UCSD-AML1 (cell line): ENCODE results near the gene RAPGEF1.

ENCODE experiments used
- DNase-seq: peaks from one replicate; lab custom pipeline; 2025; ENCODE audit not compliant: unreplicated experiment; lab: John Stamatoyannopoulos, UW

RAPGEF1 gene

DNA sequence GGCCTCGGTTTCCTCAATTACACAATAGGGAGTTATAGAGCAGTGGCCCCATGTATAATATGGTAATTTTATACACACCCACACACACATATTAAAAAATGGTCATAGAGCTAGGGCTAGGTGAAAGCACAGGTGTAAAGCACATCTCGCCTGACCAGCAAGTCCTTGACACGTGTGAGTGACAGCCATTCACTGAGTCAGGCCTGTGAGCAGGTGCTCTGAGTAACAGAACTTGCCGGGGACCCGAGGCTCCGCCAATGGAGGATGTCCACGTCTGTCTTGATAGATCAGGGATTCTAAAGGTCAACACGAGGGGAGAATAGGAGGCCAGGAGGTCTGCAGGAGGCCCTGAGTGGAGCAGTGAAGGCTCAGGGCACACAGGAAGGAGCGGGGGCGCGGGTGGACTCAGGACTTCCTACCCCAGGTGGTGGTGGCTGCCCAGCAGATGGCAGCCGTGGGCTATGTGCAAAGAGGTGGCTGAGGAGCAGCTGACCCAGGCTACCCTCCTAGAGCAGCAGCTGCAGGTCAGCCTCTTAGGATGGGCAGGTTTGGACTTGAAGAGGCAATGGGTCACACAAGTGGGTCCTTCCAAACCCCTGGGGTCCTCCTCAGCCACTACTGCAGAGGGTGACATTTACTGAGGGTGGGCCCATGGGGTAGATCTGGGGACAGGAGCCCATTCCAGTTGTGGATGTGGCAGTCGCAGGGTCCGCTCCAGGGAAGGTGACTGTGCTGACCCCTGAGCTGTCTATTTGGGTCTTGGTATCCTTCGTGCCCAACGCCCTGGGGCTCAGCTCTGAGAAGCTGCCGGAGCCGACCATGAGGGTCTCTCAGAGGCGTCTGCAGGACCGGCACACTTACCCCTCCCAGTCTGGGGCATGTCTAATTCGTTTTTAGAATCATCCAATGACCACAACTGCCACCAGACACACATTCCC is 148.7 kb downstream of the RAPGEF1 start:
- DNase-seq = peak; percentile 84

GRCh38 chr9:131590449-131590848 is 149.4 kb downstream of the RAPGEF1 start:
- peak; percentile 72 for DNase-seq

DNA sequence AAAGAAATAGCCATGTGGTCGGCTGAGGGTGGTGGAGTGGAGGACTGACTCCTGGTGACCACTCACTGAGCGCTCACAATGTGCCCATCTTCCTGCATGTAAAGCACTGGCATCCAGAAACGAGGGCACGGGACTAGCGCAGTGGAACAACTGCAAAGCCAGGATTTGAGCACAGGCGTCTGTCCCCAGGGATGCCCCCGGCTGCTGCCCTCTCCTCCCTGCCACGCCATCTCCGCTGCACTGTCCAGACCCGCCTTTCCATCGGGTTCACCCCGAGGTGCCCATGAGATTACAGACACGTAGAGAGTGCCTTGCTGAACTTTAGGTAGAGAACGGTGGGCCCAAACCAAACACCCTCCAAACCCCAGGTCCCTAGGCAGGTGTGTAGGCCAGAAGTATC is 149.9 kb downstream of the RAPGEF1 start:
- DNase-seq = no peak

DNA sequence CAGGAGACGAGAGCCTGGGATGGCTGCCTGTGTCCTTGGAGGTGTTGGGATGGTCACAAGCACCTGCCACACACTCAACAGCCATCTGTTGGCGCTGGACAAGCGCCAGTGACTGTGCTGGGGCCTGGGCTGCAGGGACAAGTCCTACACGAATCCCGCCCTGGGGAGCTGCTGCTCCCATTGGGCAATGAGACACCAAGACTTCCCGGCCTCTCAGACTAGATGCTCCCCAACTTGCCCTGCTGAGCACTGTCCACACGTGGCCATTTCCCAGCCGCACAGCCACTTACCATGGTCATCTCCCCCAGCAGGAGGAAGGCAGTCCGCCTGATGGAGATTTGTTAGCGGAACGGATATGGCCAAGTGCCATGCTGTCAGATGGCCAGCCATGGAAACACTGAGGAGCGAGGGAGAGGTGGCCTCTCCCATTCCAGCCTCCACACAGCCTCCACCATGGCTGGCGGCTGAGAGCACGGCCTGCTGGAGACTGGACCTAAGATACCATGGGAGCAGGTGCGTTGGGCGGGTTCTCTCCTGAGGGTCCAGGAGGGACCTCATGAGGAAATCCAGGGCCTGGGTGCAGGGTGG is 150.7 kb downstream of the RAPGEF1 start:
- no peak for DNase-seq

DNA sequence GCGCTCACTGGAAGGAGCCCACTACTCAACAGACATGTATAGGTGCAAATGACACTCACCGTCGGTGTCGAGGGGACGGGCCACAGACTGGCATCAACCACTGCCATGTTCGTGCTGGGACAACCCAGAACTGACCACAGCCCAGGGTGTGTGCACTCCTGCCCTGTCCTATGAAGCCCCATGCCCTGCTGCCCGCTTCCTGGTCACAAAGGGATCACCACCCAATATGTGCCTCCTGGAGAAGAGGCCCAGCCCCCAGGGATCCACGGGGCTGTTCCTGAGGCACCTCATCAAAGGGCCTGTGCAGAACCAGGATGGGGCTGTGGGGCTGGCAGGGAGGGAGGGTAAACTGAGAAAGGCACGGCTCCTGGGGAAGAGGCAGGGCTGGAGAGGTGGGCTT is 151.5 kb downstream of the RAPGEF1 start:
- DNase-seq = no peak

DNA sequence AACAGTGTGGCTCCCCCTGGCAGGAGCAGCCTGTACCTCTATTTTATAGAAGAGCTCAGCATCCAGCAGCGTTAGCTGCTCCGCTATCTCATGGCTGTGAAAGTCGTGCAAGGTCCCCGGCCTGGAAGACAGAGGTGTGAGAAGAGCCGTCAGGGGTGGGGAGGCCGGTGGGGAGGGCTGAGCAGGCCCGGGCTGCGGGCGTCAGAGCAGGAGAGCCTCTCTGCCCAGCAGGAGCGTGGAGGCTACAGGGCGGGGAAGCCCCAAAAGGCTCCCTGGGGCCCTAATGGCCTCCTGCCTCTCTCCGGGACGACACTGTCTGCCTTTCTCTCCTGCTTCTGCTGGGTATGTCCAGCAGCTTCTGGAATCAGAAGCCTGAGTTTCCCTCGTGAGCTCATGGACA is 152.0 kb downstream of the RAPGEF1 start:
- DNase-seq = no peak

- DNase-seq = no peak
Measured at GRCh38 chr9:131587331-131587730, 152.5 kb downstream of the RAPGEF1 start.

DNA sequence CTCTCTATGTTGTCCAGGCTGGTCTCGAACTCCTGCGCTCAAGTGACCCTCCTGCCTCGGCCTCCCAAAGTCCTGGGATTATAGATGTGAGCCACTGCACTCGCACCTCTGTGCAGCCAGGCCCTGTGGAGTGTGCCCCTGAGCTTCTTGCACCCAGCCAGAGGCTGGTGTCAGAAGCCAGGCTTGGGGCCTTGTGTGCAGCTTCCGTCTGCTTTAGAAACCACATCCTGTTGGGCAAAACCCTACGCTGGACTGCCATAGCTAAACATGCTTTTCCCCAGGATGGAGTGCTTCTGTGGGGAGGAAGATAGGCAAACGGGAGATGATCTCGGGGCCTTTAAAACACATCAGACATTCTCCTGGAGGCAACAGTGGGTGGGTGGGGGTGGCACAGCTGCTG is 154.5 kb downstream of the RAPGEF1 start:
- peak; percentile 83 for DNase-seq

DNA sequence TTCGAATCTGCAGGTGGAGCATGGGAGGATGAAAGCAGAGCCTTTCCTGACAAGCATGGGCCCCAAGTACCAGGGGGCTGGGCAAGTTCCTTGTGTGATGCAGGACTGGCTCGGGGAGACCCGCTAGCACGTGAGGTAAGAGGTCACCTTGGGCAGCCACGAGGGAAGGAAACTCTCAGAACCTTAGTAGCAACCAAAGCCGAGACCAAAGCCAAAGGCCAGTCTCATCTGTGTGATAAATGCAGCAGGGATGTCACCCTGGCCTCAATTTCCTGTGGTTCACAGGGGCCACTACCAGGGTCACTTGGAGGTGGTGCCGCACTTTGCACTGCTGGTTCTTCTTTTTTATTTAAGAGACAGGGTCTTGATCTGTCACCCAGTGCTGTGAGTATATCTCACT is 155.0 kb downstream of the RAPGEF1 start:
- DNase-seq = peak; percentile 55

- DNase-seq = no peak
Measured at GRCh38 chr9:131583836-131584555, 155.9 kb downstream of the RAPGEF1 start.

GRCh38 chr9:131583337-131583645 is 156.6 kb downstream of the RAPGEF1 start:
- no peak for DNase-seq

DNA sequence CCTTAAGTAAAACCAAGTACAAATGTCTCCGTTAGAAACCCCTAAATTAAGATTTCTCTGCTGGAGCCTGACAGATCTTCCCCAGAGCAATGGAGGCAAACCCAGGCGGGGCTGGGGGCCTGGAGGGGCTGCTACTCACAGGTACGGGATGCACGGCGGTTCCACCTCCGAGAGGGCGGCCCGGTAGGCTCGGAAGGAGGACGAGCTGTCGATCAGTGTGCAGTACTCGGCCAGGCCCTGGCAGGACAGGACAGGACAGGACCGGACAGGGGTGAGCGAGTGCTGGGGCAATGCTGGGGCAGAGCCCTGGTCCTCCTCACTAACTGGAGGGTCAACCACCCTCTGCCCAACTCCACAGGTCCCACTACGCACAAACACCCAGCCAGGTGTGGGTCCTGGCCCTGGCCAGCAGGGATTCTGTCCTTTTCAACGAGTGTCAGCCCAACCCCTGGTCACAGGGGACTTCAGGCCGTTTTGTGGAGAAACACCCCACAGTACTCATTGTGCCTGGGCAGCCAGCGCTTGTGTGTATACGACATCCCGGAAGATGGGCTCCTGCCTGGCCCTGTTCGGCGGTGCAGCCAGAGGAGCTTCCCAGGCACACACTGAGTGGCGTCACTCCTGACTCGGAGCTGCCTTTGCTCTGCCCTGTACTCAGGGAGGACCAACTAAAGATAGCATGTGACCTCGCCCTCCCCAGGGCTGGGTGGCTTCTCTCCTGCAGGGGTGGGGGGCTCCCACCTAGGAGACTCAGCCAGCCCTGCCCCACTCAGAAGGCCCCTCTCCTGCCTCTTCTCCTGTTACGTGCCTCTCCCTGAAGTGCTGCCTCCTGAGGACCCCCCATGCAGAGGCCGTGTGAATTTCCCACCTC is 157.2 kb downstream of the RAPGEF1 start:
- no peak for DNase-seq

- no peak for DNase-seq
Measured at GRCh38 chr9:131582056-131582455, 157.8 kb downstream of the RAPGEF1 start.

DNA sequence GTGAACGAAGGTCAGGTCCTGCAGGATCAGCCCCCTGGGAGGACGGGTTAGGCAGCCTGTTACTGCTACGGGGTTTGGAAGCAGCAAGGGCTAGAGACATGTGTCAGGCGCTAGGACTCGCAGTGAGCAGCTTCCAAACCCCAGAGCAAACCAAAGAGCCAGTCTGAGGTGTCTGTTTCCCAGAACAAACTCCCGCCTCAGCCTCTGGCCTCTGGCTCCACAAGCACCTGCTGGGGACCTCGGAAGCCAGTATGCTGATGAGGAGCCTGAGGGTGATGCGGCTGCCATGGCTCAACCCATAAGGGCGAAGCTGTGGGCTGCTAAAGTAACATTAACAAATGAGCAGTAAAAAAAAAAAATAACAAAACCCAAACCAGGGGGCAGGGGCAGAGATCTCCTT is 159.5 kb downstream of the RAPGEF1 start:
- no peak for DNase-seq

DNA sequence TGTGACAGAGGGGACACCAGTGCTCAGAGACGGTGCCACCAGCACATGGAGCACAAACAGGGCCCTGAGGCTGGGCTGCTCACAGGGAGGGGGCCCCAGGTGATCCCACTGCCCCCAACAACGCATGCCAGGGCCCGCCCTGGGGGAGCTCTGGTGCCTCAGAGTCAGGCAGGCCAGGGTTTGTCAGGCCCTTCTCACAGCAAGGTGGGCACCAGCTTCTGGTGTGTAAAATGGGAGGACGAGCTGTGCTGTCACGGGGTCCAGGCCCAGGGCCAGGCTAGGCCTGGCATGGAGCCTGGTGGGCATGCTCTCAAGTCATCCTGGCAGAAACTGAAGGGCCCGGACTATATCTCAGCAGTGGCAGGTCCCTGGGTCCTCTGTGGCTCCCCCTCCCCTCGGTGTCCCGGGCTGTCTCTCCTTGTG is 160.1 kb downstream of the RAPGEF1 start:
- no peak for DNase-seq

DNA sequence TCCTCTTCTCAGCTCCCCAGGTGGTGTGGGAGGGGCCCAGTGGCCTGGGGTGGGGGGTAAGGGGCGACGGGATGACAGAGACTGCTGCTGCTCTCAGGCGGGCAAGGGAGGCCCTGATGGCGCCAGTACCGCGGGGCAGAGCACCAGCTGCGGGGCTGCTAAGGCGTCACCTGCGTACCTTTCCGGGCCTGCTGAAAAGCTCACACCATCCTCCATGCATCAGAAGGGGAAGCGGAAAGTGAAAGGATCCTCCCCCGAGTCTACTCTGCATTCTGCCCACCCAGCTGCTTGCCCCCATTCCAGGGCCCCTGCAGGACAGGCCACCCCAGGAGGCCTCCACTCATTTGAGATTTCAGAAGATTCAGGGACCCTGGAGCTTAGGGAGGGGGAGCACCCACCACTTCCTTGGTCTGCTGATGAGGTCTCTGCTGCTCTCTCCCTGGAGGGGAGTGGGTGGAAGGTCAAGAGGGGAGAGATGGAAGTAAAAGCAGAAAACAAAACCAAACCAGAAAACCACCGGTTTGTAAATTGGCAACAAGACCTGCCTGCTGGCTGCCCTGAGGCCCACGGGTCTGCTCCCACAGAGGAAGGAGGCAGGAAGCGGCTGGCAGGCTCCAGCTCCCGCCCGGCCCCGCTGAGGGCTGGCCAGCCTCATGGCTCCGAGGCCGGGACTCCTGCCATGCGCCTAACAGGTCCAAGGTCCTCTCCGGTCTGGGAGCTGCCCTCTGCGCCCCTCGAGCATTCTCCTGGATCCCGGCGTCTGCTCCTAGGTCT is 161.0 kb downstream of the RAPGEF1 start:
- peak; percentile 73 for DNase-seq

DNA sequence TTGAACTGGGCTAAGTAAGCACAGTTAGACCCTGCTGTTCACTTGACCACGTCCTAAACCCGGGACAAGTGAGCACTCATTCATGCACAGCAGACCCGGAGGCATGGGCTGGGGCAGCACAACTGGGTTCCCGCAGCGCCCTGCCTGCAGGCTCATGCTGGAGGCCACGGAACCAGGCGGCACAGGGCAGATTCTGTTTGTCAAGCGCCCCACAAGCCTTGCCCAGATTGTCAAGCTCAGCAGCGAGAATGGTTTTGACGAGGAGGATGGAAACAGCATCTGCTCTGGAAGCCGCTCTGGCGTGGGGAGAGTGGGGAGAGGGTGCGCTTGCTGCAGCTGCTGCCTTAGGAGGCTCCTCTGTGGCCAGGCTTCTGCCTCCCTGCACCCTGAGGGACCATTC is 161.9 kb downstream of the RAPGEF1 start:
- DNase-seq = no peak

GRCh38 chr9:131577005-131578000 is 162.6 kb downstream of the RAPGEF1 start:
- DNase-seq = no peak
